H1 (cell line): ENCODE measurements around the gene APP. TPM values are rescaled to one million over a fixed set of nuclear protein-coding genes. Genes with fewer than 3 reads are reported as not detected.

ENCODE experiments used
- CTCF ChIA-PET: fragments of 300-600 bp; sonication (Branson Sonifier 250); formaldehyde crosslinking; loops from one replicate; lab custom pipeline; 2021; ENCODE audit not compliant: partially characterized antibody; lab: Charles Lee
- POLR2A ChIA-PET: fragments of 300-600 bp; sonication (Branson Sonifier 250); formaldehyde crosslinking; loops from one replicate; lab custom pipeline; 2021; ENCODE audit warnings: inconsistent platforms; ENCODE audit not compliant: partially characterized antibody; lab: Charles Lee
- DNase-seq, 2 experiments: peaks; one replicate each; pipeline versions ENCODE4 v3.0.0 to v3.0.0-alpha.2; 2010 to 2022; ENCODE audit warnings: low spot score in 2 of 2, low read depth in 1 of 2, mixed read lengths in 1 of 2
- FAIRE-seq: peaks from 2 replicates; lab custom pipeline; 2011; peaks lifted over from hg19 to GRCh38; lab: Jason Lieb, UNC
- H2AFZ ChIP-seq: 2 replicates; pipeline ENCODE4 v1.8.1; 2012; ENCODE audit warnings: low read length, inconsistent platforms
- H2AK5ac ChIP-seq: 2 replicates; pipeline ENCODE4 v1.6.1; 2013; ENCODE audit warnings: low read depth, low read length
- H2BK120ac ChIP-seq: replicated peaks from 2 replicates; pipeline ENCODE3; 2013; ENCODE audit warnings: low read depth, low read length, inconsistent platforms
- H2BK12ac ChIP-seq: 2 replicates; pipeline ENCODE4 v1.6.1; 2013; ENCODE audit warnings: low read depth, low read length
- H2BK15ac ChIP-seq: 2 replicates; pipeline ENCODE4 v1.6.1; 2013; ENCODE audit warnings: low read length
- H2BK20ac ChIP-seq: 2 replicates; pipeline ENCODE4 v1.6.1; 2013; ENCODE audit warnings: low read length
- H2BK5ac ChIP-seq: 2 replicates; pipeline ENCODE4 v1.6.1; 2013; ENCODE audit warnings: low read depth, low read length
- H3K14ac ChIP-seq: 2 replicates; pipeline ENCODE4 v1.6.1; 2013; ENCODE audit warnings: inconsistent platforms; ENCODE audit not compliant: insufficient read length
- H3K18ac ChIP-seq: 2 replicates; pipeline ENCODE4 v1.6.1; 2013; ENCODE audit warnings: low read length; ENCODE audit errors: extremely low read depth
- H3K23ac ChIP-seq: 2 replicates; pipeline ENCODE4 v1.6.1; 2013; ENCODE audit warnings: inconsistent platforms; ENCODE audit not compliant: insufficient read length
- H3K23me2 ChIP-seq: 2 replicates; pipeline ENCODE4 v1.6.1; 2013; ENCODE audit warnings: low read depth, low read length
- H3K27ac ChIP-seq: 2 replicates; pipeline ENCODE4 v1.6.1; 2011; ENCODE audit warnings: low read depth, low read length, inconsistent platforms
- H3K27me3 ChIP-seq, 4 experiments: replicated peaks in 1 of 4; 1 replicate in 1 of 4; 2 replicates in 3 of 4; pipeline versions ENCODE4 v1.6.1 to v1.8.1; 2011 to 2013; ENCODE audit warnings: low read length in 3 of 4, mild to moderate bottlenecking in 3 of 4, inconsistent platforms in 2 of 4, mixed read lengths in 2 of 4, moderate library complexity in 1 of 4; ENCODE audit not compliant: control insufficient read depth in 3 of 4, insufficient read depth in 3 of 4; ENCODE audit errors: extremely low read depth in 1 of 4
- H3K36me3 ChIP-seq, 4 experiments: 2 replicates each; pipeline versions ENCODE4 v1.6.1 to v1.8.1; 2011 to 2013; ENCODE audit warnings: mild to moderate bottlenecking in 4 of 4, low read length in 3 of 4, moderate library complexity in 2 of 4, control low read depth in 1 of 4, inconsistent platforms in 1 of 4; ENCODE audit not compliant: insufficient read depth in 4 of 4, control insufficient read depth in 2 of 4
- H3K4ac ChIP-seq: replicated peaks from 2 replicates; pipeline ENCODE3; 2013; ENCODE audit warnings: low read length, low read depth, mixed read lengths, inconsistent platforms; ENCODE audit not compliant: insufficient read length
- H3K4me1 ChIP-seq, 4 experiments: replicated peaks in 1 of 4; 1 replicate in 1 of 4; 2 replicates in 3 of 4; pipeline versions ENCODE4 v1.6.1 to v1.8.1; 2011 to 2013; ENCODE audit warnings: low read length in 3 of 4, inconsistent platforms in 2 of 4, mixed read lengths in 1 of 4; ENCODE audit not compliant: insufficient read depth in 4 of 4, control insufficient read depth in 3 of 4
- H3K4me2 ChIP-seq, 2 experiments: 2 replicates each; pipeline versions ENCODE4 v1.6.1 to v1.8.1; 2011 to 2013; ENCODE audit warnings: low read depth in 2 of 2, low read length in 2 of 2, control low read depth in 1 of 2, inconsistent platforms in 1 of 2, mild to moderate bottlenecking in 1 of 2; ENCODE audit not compliant: insufficient read depth in 1 of 2
- H3K4me3 ChIP-seq, 4 experiments: fragments of 200-600, 300-600 bp in 1 of 4; sonication (generic), shearing (Covaris generic), sonication (Bioruptor Twin) in 1 of 4; 2 replicates each; pipeline versions ENCODE4 v1.5.1 to v1.8.1; 2011 to 2016; ENCODE audit warnings: low read length in 4 of 4, low read depth in 3 of 4, control low read depth in 2 of 4, inconsistent platforms in 2 of 4, mild to moderate bottlenecking in 2 of 4, mixed read lengths in 1 of 4, moderate library complexity in 1 of 4; ENCODE audit not compliant: insufficient read depth in 2 of 4; ENCODE audit errors: extremely low read depth in 1 of 4
- H3K56ac ChIP-seq: replicated peaks from 2 replicates; pipeline ENCODE3; 2013; ENCODE audit warnings: low read depth, mild to moderate bottlenecking, mixed read lengths, low read length, inconsistent platforms; ENCODE audit not compliant: insufficient read length
- H3K79me1 ChIP-seq: 2 replicates; pipeline ENCODE4 v1.6.1; 2013; ENCODE audit warnings: low read depth, low read length, control low read depth
- H3K79me2 ChIP-seq, 2 experiments: 2 replicates each; pipeline versions ENCODE4 v1.6.1 to v1.8.1; 2012 to 2013; ENCODE audit warnings: low read length in 2 of 2, mild to moderate bottlenecking in 2 of 2, inconsistent platforms in 1 of 2; ENCODE audit not compliant: insufficient read depth in 2 of 2, control insufficient read depth in 1 of 2
- H3K9ac ChIP-seq, 4 experiments: replicated peaks in 1 of 4; 1 replicate in 1 of 4; 2 replicates in 3 of 4; pipeline versions ENCODE4 v1.6.1 to v1.8.1; 2011 to 2013; ENCODE audit warnings: low read depth in 3 of 4, low read length in 3 of 4, control low read depth in 2 of 4, mild to moderate bottlenecking in 2 of 4, moderate library complexity in 2 of 4, inconsistent platforms in 1 of 4; ENCODE audit errors: extremely low read depth in 1 of 4
- H3K9me3 ChIP-seq, 2 experiments: 2 replicates each; pipeline versions ENCODE4 v1.6.1 to v1.8.1; 2012 to 2013; ENCODE audit warnings: mild to moderate bottlenecking in 2 of 2, moderate library complexity in 2 of 2, control low read depth in 1 of 2, inconsistent platforms in 1 of 2, low read depth in 1 of 2, low read length in 1 of 2, mixed read lengths in 1 of 2; ENCODE audit not compliant: insufficient read depth in 2 of 2
- H4K20me1 ChIP-seq, 2 experiments: replicated peaks in 1 of 2; 2 replicates each; pipeline versions ENCODE3 to v1.8.1; 2011 to 2013; ENCODE audit warnings: inconsistent platforms in 2 of 2, low read length in 2 of 2, mild to moderate bottlenecking in 1 of 2; ENCODE audit not compliant: insufficient read depth in 2 of 2, control insufficient read depth in 1 of 2
- H4K5ac ChIP-seq: 2 replicates; pipeline ENCODE4 v1.6.1; 2013; ENCODE audit warnings: low read length, low read depth, mixed read lengths, inconsistent platforms; ENCODE audit not compliant: insufficient read length
- H4K8ac ChIP-seq: 2 replicates; pipeline ENCODE4 v1.8.0; 2013; ENCODE audit warnings: mild to moderate bottlenecking, moderate library complexity, low read length, inconsistent platforms; ENCODE audit not compliant: insufficient read depth; ENCODE audit errors: extremely low read depth
- H4K91ac ChIP-seq: replicated peaks from 2 replicates; pipeline ENCODE3; 2013; ENCODE audit warnings: low read length, mixed read lengths, inconsistent platforms; ENCODE audit not compliant: insufficient read length
- BACH1 ChIP-seq: IDR thresholded peaks from 2 replicates; pipeline ENCODE4 v1.6.1; 2012; ENCODE audit warnings: low read length, improper control_type of control experiment
- CBX5 ChIP-seq: fragments of 300-800, 300-1000 bp; sonication (generic); IDR thresholded peaks from 2 replicates; pipeline ENCODE4 v1.7.1; 2016; ENCODE audit warnings: antibody characterized with exemption, low read length, low read depth
- CBX8 ChIP-seq: fragments of 300-800, 300-1000 bp; sonication (generic); IDR thresholded peaks from 2 replicates; pipeline ENCODE4 v1.7.1; 2016; ENCODE audit warnings: low read depth, low read length, borderline replicate concordance
- CEBPB ChIP-seq: IDR thresholded peaks from 2 replicates; pipeline ENCODE4 v1.6.1; 2012; ENCODE audit warnings: low read depth, low read length
- CTBP2 ChIP-seq: IDR thresholded peaks from 2 replicates; pipeline ENCODE4 v1.7.0; 2011; ENCODE audit warnings: borderline replicate concordance, mild to moderate bottlenecking, moderate library complexity, mixed read lengths, low read length; ENCODE audit not compliant: insufficient read depth, insufficient read length
- FOSL1 ChIP-seq: IDR thresholded peaks from 2 replicates; pipeline ENCODE4 v1.6.1; 2011; ENCODE audit warnings: mild to moderate bottlenecking, low read depth, low read length, moderate library complexity; ENCODE audit not compliant: insufficient read depth
- JUN ChIP-seq: IDR thresholded peaks from 2 replicates; pipeline ENCODE4 v1.6.1; 2011; ENCODE audit warnings: low read depth, mild to moderate bottlenecking, improper control_type of control experiment, low read length
- MAX ChIP-seq: IDR thresholded peaks from 2 replicates; pipeline ENCODE4 v1.6.1; 2012; ENCODE audit warnings: inconsistent platforms
- POLR2A ChIP-seq, 2 experiments: IDR thresholded peaks; 1 replicate in 1 of 2; 2 replicates in 1 of 2; pipeline ENCODE4 v1.6.1; 2011; ENCODE audit warnings: low read depth in 2 of 2, low read length in 2 of 2, mild to moderate bottlenecking in 2 of 2; ENCODE audit errors: control extremely low read depth in 1 of 2
- POU5F1 ChIP-seq: IDR thresholded peaks from 2 replicates; pipeline ENCODE4 v1.6.1; 2011; ENCODE audit warnings: low read depth, mild to moderate bottlenecking, low read length, moderate library complexity
- SAP30 ChIP-seq: fragments of 300-600 bp; sonication (generic); IDR thresholded peaks from 2 replicates; pipeline ENCODE4 v1.7.1; 2012; ENCODE audit warnings: low read length, moderate library complexity, mild to moderate bottlenecking, inconsistent platforms; ENCODE audit not compliant: insufficient read depth, insufficient replicate concordance
- TAF1 ChIP-seq: IDR thresholded peaks from 2 replicates; pipeline ENCODE4 v1.6.1; 2011; ENCODE audit warnings: mild to moderate bottlenecking, low read depth, low read length
- TCF12 ChIP-seq: IDR thresholded peaks from 2 replicates; pipeline ENCODE4 v1.6.1; 2011; ENCODE audit warnings: low read depth, mild to moderate bottlenecking, low read length
- YY1 ChIP-seq: IDR thresholded peaks from 2 replicates; pipeline ENCODE4 v1.6.1; 2011; ENCODE audit warnings: low read depth, mild to moderate bottlenecking, low read length
- WGBS, 2 experiments: shearing (Covaris generic) in 1 of 2; methylation state at CpG; one replicate each; pipeline versions ENCODE4 v1.1.6 to v1.1.7; 2013 to 2015; ENCODE audit warnings: low lambda C conversion rate in 2 of 2, mixed read lengths in 2 of 2, inconsistent platforms in 1 of 2, low coverage in 1 of 2, missing lambda C conversion rate in 1 of 2; ENCODE audit not compliant: insufficient replicate concordance in 2 of 2, insufficient coverage in 1 of 2, insufficient read length in 1 of 2; ENCODE audit errors: extremely low coverage in 1 of 2, missing lambda C conversion rate in 1 of 2; 5-methylcytosine and 5-hydroxymethylcytosine counted together
- polyA plus RNA-seq, 7 experiments: library from polyadenylated mRNA; depleted of rRNA in 3 of 7; stranded (reverse) in 5 of 7; unstranded in 2 of 7; fragments of >200 nt in 5 of 7; fragments of 200-250 nt in 2 of 7; gene quantifications; 1 replicate in 5 of 7; 2 replicates in 1 of 7; 4 replicates in 1 of 7; pipeline versions ENCODE4 v1.2.1 to v1.2.3, GENCODE V29; 2011 to 2013; ENCODE audit warnings: missing spikeins in 2 of 7, mixed read lengths in 2 of 7
- total RNA-seq: library from RNA; stranded (reverse); fragmentation: NEBNext Ultra II Directional; extraction: Animal tissue kit (Norgen Biotek cat#: 25700); gene quantifications from 2 replicates; pipeline ENCODE4 v1.2.1, GENCODE V29; 2021

The APP gene
- total and polyA plus RNA-seq, 2 of the 8 experiments (the other 6 are each of a cell fraction or from before 2014, with no cell fraction given), result 375 to 551 TPM

GRCh38 chr21:26007951-26008498 is 162.5 kb downstream of the APP start:
- Histone ChIP-seq H3K9ac (no peak overlapping the region), H3K56ac (no peak overlapping the region), H3K9me3 (no peaks in the 10 kb centered on the region), H3K14ac (no peak overlapping the region), H3K27me3 (no peaks in the 10 kb centered on the region), H2BK5ac (no peak overlapping the region), H2BK120ac (no peak overlapping the region), H3K18ac (no peak overlapping the region), H3K79me2 (peaks cover 0 to 56% of the 10 kb centered on the region in 2 experiments; a peak in 3 of 4 replicates), H3K4me2 (no peak overlapping the region), H3K36me3 (peaks cover 0 to 5% (median 1%) of the 10 kb centered on the region in 4 experiments; a peak in 3 of 8 replicates), H4K20me1 (peaks cover 1 to 4% of the 10 kb centered on the region in 2 experiments), H3K79me1 (no peaks in the 10 kb centered on the region), H4K5ac (no peak overlapping the region), H4K91ac (no peak overlapping the region), H3K27ac (no peak overlapping the region), H3K4me3 (no peak overlapping the region), H2BK15ac (no peak overlapping the region), H2AK5ac (no peak overlapping the region), H2AFZ (no peak overlapping the region), H2BK20ac (no peak overlapping the region), H3K4me1 (peaks cover 0 to 12% (median 3%) of the 10 kb centered on the region in 4 experiments; a peak in 3 of 7 replicates), H3K4ac (no peak overlapping the region), H3K23me2 (no peaks in the 10 kb centered on the region), H4K8ac (no peak overlapping the region), H2BK12ac (no peak overlapping the region), H3K23ac (no peak overlapping the region)
- CTCF ChIA-PET, result interaction anchor here (1.1 to 1.5 kb wide), 2 partner anchors 83 to 163 kb away, joined by 3 to 5 read pairs; partner anchors contain the start of gene APP
- no peak for FAIRE-seq
- no peak for DNase-seq
- 88% methylated on average over 8 of the region's 8 CpGs; no CpG with 5 or more reads in 1 of the 2 experiments for WGBS, 2 experiments
- POLR2A ChIA-PET, result interaction anchor here (1.3 kb wide), 2 partner anchors 9 to 161 kb away, joined by 3 to 8 read pairs; no protein-coding TSS in a partner anchor
- no peak for TF ChIP-seq CBX8
- TF ChIP-seq SAP30, result no peak
- TF ChIP-seq JUN, result no peak
- TF ChIP-seq BACH1, result no peak
- no peak for TF ChIP-seq CTBP2
- no peak for TF ChIP-seq CBX5
- no peak for TF ChIP-seq YY1
- no peak for TF ChIP-seq CEBPB
- no peak for TF ChIP-seq TCF12
- no peak for TF ChIP-seq TAF1
- no peak for TF ChIP-seq POLR2A (IDR thresholded peaks at IDR 0.05; ENCODE audit: control extremely low read depth in 1 of 2, low read depth in 2 of 2, low read length in 2 of 2)
- no peak for TF ChIP-seq FOSL1
- no peak for TF ChIP-seq MAX
- no peak for TF ChIP-seq POU5F1
